Lower leg skin (tissue), 4 donors: ENCODE data around the gene FAM114A1. TPM values are rescaled to one million over a fixed set of nuclear protein-coding genes. Genes with fewer than 3 reads are reported as not detected.

Source experiments
- DNase-seq, 2 donors: peaks; one replicate each; pipeline ENCODE4 v3.0.0-alpha.2; 2019; ENCODE audit warnings: low spot score in 2 of 2
- H3K4me3 ChIP-seq: fragments of 200-600 bp; sonication (generic); 2 replicates; pipeline ENCODE4 v1.5.1; 2017; ENCODE audit warnings: mild to moderate bottlenecking, low read depth; ENCODE audit not compliant: poor library complexity, severe bottlenecking
- CTCF ChIP-seq, 3 donors: fragments of 450-650 bp; IDR thresholded peaks; one replicate each; pipeline ENCODE4 v1.5.1; 2016; ENCODE audit warnings: antibody characterized with exemption in 3 of 3, mild to moderate bottlenecking in 3 of 3, moderate library complexity in 2 of 3
- POLR2A ChIP-seq, 2 donors: fragments of 450-650 bp; IDR thresholded peaks; one replicate each; pipeline ENCODE4 v1.6.1; 2016 to 2017; ENCODE audit warnings: antibody characterized with exemption in 2 of 2, mild to moderate bottlenecking in 1 of 2, moderate library complexity in 1 of 2
- WGBS, 2 donors: methylation state at CpG; one replicate each; pipeline ENCODE4 v1.1.5; 2018; 5-methylcytosine and 5-hydroxymethylcytosine counted together
- intact Hi-C: fragments of 100-400 bp; cut with DNase I; formaldehyde crosslinking; loops from one replicate; pipeline ENCODE4 v1.15.0; 2023; ENCODE audit warnings: low total_unique reads
- total RNA-seq, 4 donors: library from RNA; depleted of rRNA; stranded (reverse); fragments of >200 nt; gene quantifications; one replicate each; pipeline ENCODE4 v1.1.0, GENCODE V29; 2016

FAM114A1 gene
- total RNA-seq, 4 donors from 2014 or later, result 49.8 to 71.0 (median 54.6) TPM

- no peak for DNase-seq
- no peak for TF ChIP-seq CTCF (IDR thresholded peaks at IDR 0.05)
- intact Hi-C loops, result no loop called here
- no peak overlapping the region for H3K4me3 ChIP-seq
- 77 to 92% methylated on average over 3 of the region's 3 CpGs for WGBS, 2 donors
These were observed 21.6 kb upstream of the FAM114A1 start for GRCh38 chr4:38846015-38846414.

GRCh38 chr4:38855466-38855865, 12.1 kb upstream of the FAM114A1 start:
- no peak for TF ChIP-seq POLR2A (IDR thresholded peaks at IDR 0.05)
- no peak for TF ChIP-seq CTCF (IDR thresholded peaks at IDR 0.05)
- DNase-seq, result no peak
- 80 to 83% methylated on average over 5 of the region's 5 CpGs for WGBS, 2 donors
- H3K4me3 ChIP-seq, result no peak overlapping the region
- intact Hi-C loops, result no loop called here

GRCh38 chr4:38856046-38856445, 11.6 kb upstream of the FAM114A1 start:
- no peak for DNase-seq
- intact Hi-C loops, result no loop called here
- WGBS, 2 donors, result 55 to 56% methylated on average over 4 of the region's 4 CpGs

DNA sequence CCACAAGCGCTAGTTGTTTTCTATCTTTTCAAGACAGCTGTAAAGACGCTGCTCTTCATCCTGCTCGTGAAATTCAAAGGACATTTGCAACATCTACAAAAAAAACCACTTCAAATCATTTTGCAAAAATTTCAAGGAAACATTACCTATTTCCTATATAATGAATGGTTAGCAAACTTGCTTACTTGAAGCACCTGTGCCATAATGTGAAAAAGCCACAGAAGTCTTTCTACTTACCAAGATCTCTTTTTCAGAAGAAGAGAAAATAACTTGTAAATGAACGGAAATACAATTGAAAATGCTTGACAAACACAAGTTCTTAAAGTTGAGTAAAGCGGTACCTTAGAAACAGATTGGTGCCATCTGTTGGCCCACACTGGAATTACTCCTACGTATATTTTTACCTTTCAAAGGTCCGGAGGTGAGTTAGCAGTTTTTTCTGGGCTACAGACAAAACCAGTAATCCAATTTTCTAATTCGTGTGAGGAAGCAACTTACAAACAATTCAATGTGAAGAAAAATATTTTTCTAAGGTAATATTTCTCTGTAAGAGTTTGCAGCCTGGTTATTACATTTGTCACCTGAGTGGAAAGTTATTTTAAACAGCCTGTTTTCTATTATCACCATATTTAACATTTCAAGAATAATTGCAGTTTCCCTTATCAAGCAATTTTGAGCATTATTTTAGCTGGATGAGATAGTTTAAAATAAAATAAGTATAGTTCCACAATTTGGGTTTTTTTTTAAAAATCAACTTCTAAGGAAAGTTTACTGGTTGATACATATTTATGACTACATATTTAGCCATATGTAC, 10.9 kb upstream of the FAM114A1 start, which contains the start of gene TLR6:
Gene TLR6, minus strand, starts transcription at position 294 of the 814 bp plus-strand sequence. CDS start 27,344 bp downstream, outside the sequence.
- H3K4me3 ChIP-seq, result no peak within 1 kb of the TSS
- TF ChIP-seq POLR2A (IDR thresholded peaks at IDR 0.05), result no peak
- TF ChIP-seq CTCF (IDR thresholded peaks at IDR 0.05), result no peak
- WGBS, 2 donors, result 22 to 23% methylated on average over 8 of the region's 8 CpGs
- DNase-seq, result peak in 1 of 2 donors; percentile 66
- intact Hi-C loops, result no loop called here

More at GRCh38 chr4:38856046-38856445, 11.6 kb upstream of the FAM114A1 start:
- no peak overlapping the region for H3K4me3 ChIP-seq
- TF ChIP-seq POLR2A (IDR thresholded peaks at IDR 0.05), result no peak
- TF ChIP-seq CTCF (IDR thresholded peaks at IDR 0.05), result no peak

DNA sequence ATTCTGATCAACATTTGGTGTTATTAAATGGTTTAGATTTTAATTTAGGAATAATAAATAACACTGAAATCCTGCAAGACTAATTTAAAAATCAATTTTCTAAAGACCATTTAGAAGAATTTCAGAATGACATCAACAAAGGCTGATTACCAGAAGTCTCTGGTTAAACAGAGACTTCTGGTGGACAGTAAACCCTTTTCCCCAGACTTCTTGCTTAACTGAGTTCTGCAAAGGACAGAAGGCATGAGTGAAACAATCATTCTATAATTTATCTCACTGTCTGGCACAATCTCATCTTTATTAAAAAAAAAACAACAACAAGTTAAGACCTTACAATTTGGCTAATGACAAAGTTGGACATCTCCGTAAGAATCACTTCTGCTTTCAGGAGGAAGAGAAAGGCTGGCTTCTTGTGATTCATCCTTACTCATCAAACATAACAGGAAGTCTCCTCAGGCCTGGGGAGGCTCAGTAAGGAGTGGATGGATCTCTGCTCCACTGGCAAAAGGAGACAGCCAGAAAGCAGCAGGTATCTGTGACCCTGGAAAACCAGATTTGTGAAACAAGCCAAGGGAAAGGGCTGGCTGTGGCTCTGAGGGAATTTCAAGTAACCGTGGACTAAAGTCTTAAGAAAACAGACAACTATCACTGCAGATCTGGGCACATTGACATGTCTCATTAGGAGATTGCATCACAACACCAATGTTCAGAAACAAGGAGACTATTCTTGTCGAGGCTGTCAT, 10.1 kb upstream of the FAM114A1 start:
- peak; percentile 66 to 87 for DNase-seq
- TF ChIP-seq CTCF (IDR thresholded peaks at IDR 0.05) (no peak), POLR2A (IDR thresholded peaks at IDR 0.05) (no peak)
- WGBS, 2 donors, result 7 to 8% methylated on average over 3 of the region's 3 CpGs
- H3K4me3 ChIP-seq, result no peak overlapping the region
- intact Hi-C loops, result no loop called here
